ENCODE measurements around the gene CPXM2. TPM values are rescaled to one million over a fixed set of nuclear protein-coding genes. Genes with fewer than 3 reads are reported as not detected.

Gene CPXM2
- total RNA-seq, 1 experiment from 2014 or later, result 0.92 TPM

DNA sequence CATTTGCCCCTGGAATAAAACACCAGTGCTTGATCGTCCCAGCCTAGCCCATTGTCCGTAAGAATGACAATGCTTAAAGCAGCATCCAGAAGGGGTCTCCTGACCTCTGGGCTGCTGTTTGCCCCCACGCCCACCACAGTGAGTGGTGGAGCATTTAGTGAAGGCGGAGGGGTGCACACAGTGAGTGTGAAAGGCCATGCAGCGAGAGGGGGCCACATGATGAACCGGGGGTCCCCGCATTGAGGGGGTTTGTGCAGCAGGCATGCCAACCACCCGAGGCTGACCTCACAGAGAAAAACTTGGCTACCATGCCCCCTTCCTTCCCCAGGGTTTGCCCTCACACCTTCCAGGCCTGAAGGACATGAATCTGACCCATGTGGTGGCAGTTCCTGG lies 28.4 kb downstream of the CPXM2 start:
- Histone ChIP-seq H3K36me3 (no peaks in the 10 kb centered on the region), H3K4me3 (no peak overlapping the region), H3K27me3 (no peaks in the 10 kb centered on the region), H3K9me3 (no peaks in the 10 kb centered on the region)
- no peak for DNase-seq

GRCh38 chr10:123862421-123863182 lies 29.0 kb downstream of the CPXM2 start:
- no peak overlapping the region for H3K4me3 ChIP-seq
- no peaks in the 10 kb centered on the region for H3K9me3 ChIP-seq
- no peaks in the 10 kb centered on the region for H3K27me3 ChIP-seq
- DNase-seq, result no peak
- no peaks in the 10 kb centered on the region for H3K36me3 ChIP-seq

- DNase-seq, result no peak
- no peaks in the 10 kb centered on the region for H3K9me3 ChIP-seq
- no peak overlapping the region for H3K4me3 ChIP-seq
- H3K36me3 ChIP-seq, result no peaks in the 10 kb centered on the region
- no peaks in the 10 kb centered on the region for H3K27me3 ChIP-seq
These were observed 30.8 kb downstream of the CPXM2 start for GRCh38 chr10:123860856-123861255.

- Histone ChIP-seq H3K4me3 (no peak overlapping the region), H3K9me3 (no peaks in the 10 kb centered on the region), H3K27me3 (no peaks in the 10 kb centered on the region), H3K36me3 (no peaks in the 10 kb centered on the region)
- no peak for DNase-seq
These were observed 31.4 kb downstream of the CPXM2 start for GRCh38 chr10:123860209-123860608.

- H3K4me3 ChIP-seq, result no peak overlapping the region
These were observed 32.0 kb downstream of the CPXM2 start for GRCh38 chr10:123859653-123860050.

DNA sequence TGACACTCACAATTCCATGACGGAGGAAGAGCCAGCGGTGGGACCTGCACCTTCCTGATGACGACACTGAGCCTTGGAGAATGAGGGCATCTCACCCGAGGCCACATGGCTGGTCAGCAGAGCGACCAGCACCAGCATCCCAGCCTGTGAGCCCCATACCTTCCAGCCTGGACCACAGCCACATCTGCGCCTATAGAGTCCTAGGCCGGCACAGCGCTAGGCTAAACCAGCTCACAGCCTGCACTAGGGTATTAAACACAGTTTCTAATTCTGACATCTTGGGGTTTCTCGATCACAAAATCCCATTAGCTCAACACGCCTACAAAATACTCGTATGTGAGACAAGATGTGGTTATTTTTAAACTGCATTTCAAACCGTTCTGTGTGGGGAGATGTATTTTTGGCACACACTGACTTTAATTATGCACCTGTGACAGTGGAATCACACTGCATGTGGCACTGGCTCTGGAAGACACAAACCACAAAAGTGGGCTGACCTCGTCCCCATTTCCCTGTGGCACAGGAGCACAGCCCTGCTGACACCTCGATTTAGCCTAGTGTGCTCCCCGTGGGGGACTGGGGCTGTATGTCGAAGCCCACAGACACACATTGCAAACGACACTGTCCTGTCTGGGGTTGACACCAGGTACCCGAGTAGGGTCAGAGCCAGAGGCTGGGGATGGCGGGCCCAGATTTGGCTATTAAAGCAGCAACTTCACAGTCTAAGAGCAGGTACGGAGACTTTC lies 32.5 kb downstream of the CPXM2 start:
- Histone ChIP-seq H3K4me3 (no peak overlapping the region), H3K36me3 (no peaks in the 10 kb centered on the region), H3K9me3 (no peaks in the 10 kb centered on the region), H3K27me3 (no peaks in the 10 kb centered on the region)
- no peak for DNase-seq

More at GRCh38 chr10:123859653-123860050, 32.0 kb downstream of the CPXM2 start:
- Histone ChIP-seq H3K9me3 (no peaks in the 10 kb centered on the region), H3K36me3 (no peaks in the 10 kb centered on the region), H3K27me3 (no peaks in the 10 kb centered on the region)
- no peak for DNase-seq

DNA sequence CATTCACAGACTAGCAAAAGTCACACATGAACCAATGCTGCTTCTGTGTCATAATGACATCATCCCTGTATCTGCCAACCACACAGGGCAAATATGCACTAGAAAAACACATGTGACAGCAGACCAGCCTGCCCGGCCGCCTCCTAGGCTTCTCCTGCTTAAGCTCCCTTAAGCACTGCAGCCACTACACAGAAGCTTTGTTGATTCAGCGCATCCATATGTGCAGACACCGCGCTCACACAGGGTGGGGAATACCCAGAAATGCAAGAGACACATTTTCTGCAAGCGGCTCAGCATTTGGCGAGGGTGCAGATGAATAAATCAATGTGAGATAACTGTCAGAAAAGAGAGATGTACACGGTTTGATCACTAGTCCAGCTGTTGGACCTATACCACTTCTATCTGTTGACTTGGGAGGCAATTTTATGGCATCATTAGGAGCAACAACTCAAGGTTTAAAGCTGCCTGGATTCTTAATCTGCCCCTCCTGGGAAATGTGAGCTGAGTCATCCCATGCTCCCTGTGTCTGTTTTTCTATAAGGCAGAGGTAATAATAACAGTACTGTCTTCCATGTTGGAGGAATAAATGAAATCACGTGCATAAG lies 33.4 kb downstream of the CPXM2 start:
- Histone ChIP-seq H3K9me3 (no peaks in the 10 kb centered on the region), H3K27me3 (no peaks in the 10 kb centered on the region), H3K36me3 (no peaks in the 10 kb centered on the region), H3K4me3 (no peak overlapping the region)
- peak; percentile 39 for DNase-seq

DNA sequence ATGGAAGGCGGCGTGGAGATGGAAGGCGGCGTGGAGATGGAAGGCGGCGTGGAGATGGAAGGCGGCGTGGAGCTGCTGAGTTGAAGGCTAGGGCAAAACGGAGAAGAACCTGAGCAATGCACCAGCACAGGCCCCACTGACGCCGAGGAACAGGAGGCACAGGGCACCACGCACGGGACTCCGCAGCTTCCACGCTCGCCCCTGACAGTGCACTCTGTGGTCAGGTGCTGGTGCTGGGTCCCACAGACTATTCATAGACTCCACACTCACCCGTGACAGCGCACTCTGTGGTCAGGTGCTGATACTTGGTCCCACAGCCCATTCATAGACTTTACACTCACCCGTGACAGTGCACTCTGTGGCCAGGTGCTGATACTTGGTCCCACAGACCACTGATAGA lies 34.0 kb downstream of the CPXM2 start:
- no peaks in the 10 kb centered on the region for H3K36me3 ChIP-seq
- no peak overlapping the region for H3K4me3 ChIP-seq
- no peaks in the 10 kb centered on the region for H3K27me3 ChIP-seq
- no peak for DNase-seq
- no peaks in the 10 kb centered on the region for H3K9me3 ChIP-seq

- Histone ChIP-seq H3K27me3 (no peaks in the 10 kb centered on the region), H3K4me3 (no peak overlapping the region), H3K9me3 (no peaks in the 10 kb centered on the region), H3K36me3 (no peaks in the 10 kb centered on the region)
- DNase-seq, result no peak
These were observed 36.5 kb downstream of the CPXM2 start for GRCh38 chr10:123855008-123855684.

DNA sequence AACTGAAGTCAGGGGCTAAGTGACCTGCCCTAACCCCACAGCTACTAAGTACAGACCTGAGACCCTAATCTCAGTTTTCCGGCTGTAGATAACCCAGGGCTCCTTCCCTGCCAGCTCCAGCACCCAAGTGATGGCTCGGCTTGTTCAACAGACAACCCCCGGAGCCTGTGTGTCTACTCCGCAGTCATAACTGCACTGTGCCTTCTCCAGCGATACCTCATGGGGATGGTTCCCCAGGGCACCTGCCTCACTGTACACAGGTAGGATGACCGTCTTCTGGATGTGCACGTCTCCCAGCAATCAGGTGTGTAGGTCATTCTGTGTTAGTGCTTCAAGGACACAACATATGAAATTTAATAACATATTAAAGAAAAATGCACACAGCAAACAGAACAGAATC lies 37.1 kb downstream of the CPXM2 start:
- no peak for DNase-seq
- H3K27me3 ChIP-seq, result no peaks in the 10 kb centered on the region
- no peaks in the 10 kb centered on the region for H3K36me3 ChIP-seq
- no peaks in the 10 kb centered on the region for H3K9me3 ChIP-seq
- no peak overlapping the region for H3K4me3 ChIP-seq

GRCh38 chr10:123854003-123854402 lies 37.6 kb downstream of the CPXM2 start:
- DNase-seq, result no peak
- no peaks in the 10 kb centered on the region for H3K9me3 ChIP-seq
- no peak overlapping the region for H3K4me3 ChIP-seq
- no peaks in the 10 kb centered on the region for H3K36me3 ChIP-seq
- H3K27me3 ChIP-seq, result no peaks in the 10 kb centered on the region

DNA sequence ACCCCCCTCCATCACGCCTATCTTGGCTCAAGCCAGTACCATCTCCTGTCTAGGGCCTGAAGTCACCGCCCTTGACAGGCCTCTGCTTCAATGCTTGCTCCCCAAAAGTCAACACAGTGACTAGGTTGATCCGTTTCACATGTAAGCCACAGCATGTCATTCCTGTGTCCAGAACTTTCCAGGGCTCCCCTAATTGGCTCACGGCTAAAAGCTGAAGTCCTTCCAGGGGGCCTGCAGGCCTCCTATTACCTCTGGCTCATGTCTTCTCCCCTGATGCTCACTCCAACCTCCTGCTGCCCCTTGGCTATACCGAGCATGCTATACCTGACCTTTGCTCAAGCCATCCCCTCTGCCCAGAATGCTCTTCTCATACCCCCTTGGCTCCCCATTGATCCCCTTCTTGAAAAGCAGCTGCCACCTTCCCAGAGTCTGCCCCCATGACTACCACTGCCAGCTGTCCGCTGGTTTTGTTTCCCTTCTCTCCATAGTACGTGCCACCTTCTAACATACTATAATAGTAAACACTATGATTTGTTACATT lies 39.1 kb downstream of the CPXM2 start:
- Histone ChIP-seq H3K9me3 (no peaks in the 10 kb centered on the region), H3K36me3 (no peaks in the 10 kb centered on the region), H3K4me3 (no peak overlapping the region), H3K27me3 (no peaks in the 10 kb centered on the region)
- DNase-seq, result no peak

- Histone ChIP-seq H3K9me3 (no peaks in the 10 kb centered on the region), H3K27me3 (no peaks in the 10 kb centered on the region), H3K36me3 (no peaks in the 10 kb centered on the region), H3K4me3 (no peak overlapping the region)
- no peak for DNase-seq
These were observed 42.8 kb downstream of the CPXM2 start for GRCh38 chr10:123848564-123849457.

- DNase-seq, result no peak
- Histone ChIP-seq H3K9me3 (no peaks in the 10 kb centered on the region), H3K36me3 (no peaks in the 10 kb centered on the region), H3K4me3 (no peak overlapping the region), H3K27me3 (no peaks in the 10 kb centered on the region)
These were observed 43.7 kb downstream of the CPXM2 start for GRCh38 chr10:123847686-123848432.

DNA sequence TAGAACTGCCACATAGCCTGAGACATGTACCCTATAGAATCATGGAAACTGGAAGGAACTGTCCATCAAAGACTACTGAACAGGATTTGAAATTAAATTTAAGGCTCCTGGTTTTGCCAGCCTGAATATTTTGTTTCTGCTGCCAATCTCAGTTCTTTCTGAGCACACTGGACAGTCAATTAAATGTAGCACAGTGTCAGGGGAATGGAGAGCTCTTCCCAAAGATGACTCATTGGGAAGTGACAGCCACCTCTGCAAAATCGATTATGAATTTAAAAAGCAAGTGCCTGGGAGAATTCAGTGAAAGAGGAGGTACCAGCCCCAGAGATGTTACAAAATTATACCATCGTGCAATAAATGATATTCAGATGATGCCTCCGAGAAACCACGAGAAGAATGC lies 47.8 kb downstream of the CPXM2 start:
- DNase-seq, result no peak
- Histone ChIP-seq H3K27me3 (no peaks in the 10 kb centered on the region), H3K36me3 (no peaks in the 10 kb centered on the region), H3K9me3 (no peaks in the 10 kb centered on the region), H3K4me3 (no peak overlapping the region)

Measured in MG63 (cell line).